GM10266 (cell line): Measurements from ENCODE around the gene MEFV.
A peak's percentile ranks its signal among the peaks of the same experiment; 100 is the strongest.

Experiments
- DNase-seq: peaks from one replicate; pipeline ENCODE4 v3.0.0; 2012; ENCODE audit errors: extremely low spot score
- CTCF ChIP-seq: IDR thresholded peaks from 2 replicates; pipeline ENCODE4 v1.5.1; 2012; ENCODE audit warnings: mild to moderate bottlenecking, low read depth; ENCODE audit not compliant: control insufficient read depth, insufficient read depth; ENCODE audit errors: missing control alignments

Gene MEFV

GRCh38 chr16:3235856-3236669 lies 20.4 kb downstream of the MEFV start:
- no peak for TF ChIP-seq CTCF
- no peak for DNase-seq

- no peak for TF ChIP-seq CTCF
Observed at GRCh38 chr16:3234857-3235561, 21.4 kb downstream of the MEFV start, which contains the start of gene ZNF200. Gene ZNF200, minus strand, starts transcription at chr16:3235158. Its CDS starts 1,403 bp downstream, at chr16:3233755.

GRCh38 chr16:3234543-3234856 lies 21.9 kb downstream of the MEFV start:
- no peak for TF ChIP-seq CTCF
- no peak for DNase-seq

More at GRCh38 chr16:3234857-3235561, 21.4 kb downstream of the MEFV start, which contains the start of gene ZNF200:
- peak; percentile 97 for DNase-seq

- DNase-seq: no peak
- no peak for TF ChIP-seq CTCF
Observed at GRCh38 chr16:3223913-3224515, 32.4 kb downstream of the MEFV start.

- DNase-seq: no peak
- no peak for TF ChIP-seq CTCF
Observed at GRCh38 chr16:3220839-3221238, 35.6 kb downstream of the MEFV start.

GRCh38 chr16:3216263-3216640 lies 40.2 kb downstream of the MEFV start:
- DNase-seq: no peak
- TF ChIP-seq CTCF: no peak
